ENCODE measurements around the gene DNAJB6.
A peak's percentile ranks its signal among the peaks of the same experiment; 100 is the strongest.

DNAJB6 gene

DNA sequence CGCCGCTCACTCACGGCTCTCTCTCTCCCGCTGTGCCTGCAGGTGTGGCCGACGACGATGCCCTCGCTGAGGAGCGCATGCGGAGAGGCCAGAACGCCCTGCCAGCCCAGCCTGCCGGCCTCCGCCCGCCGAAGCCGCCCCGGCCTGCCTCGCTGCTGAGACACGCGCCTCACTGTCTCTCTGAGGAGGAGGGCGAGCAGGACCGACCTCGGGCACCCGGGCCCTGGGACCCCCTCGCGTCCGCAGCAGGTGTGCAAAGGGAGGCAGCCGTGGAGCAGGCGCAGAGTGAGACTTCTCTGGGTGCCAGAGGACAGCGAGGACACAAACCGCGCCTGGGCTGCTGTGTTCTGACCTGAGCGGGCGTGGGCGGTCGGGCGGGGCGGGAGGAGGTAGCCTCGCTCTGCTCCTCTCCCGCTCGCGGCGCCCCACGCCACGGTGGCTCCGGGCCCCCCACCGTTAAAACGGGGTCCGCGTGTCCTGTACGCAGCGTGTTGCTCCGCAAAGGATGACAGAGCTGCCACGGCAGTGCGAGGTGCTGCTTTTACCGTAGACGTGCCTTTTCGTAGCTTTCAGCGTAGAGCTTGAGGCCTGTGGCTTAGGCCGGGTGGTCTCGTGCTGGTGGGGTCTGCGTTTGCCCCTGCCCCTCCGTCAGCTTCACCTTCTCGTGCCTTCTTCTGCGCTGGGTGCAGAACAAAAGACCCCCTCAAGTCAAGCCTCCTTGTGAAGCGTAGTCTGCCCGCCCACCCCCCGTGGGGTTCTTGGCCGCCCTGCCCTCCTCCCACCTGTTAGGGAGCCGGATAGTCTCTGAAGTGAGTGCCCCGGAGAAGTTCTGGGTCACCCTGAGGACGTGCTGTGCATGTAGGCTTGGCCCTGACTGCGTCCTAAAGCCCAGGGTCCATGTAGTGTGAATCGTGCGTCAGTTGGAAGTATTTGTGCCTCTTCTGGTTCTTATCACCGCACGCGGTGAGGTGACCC, 73.2 kb downstream of the DNAJB6 start:
- Histone ChIP-seq H3K79me1 (ENCODE audit: low read length) (peaks cover 8% of the 10 kb centered on the region), H3K23ac (ENCODE audit: low read length) (no peak overlapping the region), H3K56ac (ENCODE audit: low read length) (no peak overlapping the region), H3K4me2 (ENCODE audit: low read length) (no peak overlapping the region), H2BK5ac (ENCODE audit: low read length) (no peak overlapping the region), H4K5ac (ENCODE audit: low read length) (no peak overlapping the region), H3K27ac (ENCODE audit: low read depth, low read length) (no peak overlapping the region), H3K4me3 (ENCODE audit: low read length) (no peak overlapping the region), H2BK15ac (replicated peaks; ENCODE audit: low read depth) (no peak overlapping the region), H2BK120ac (ENCODE audit: low read depth, low read length) (no peak overlapping the region), H3K27me3 (ENCODE audit: insufficient read depth, low read length, poor library complexity) (no peaks in the 10 kb centered on the region), H3K4ac (ENCODE audit: low read depth, low read length) (no peak overlapping the region), H3K36me3 (ENCODE audit: control insufficient read depth, insufficient read depth, low read length) (peaks cover 4% of the 10 kb centered on the region), H3K18ac (ENCODE audit: low read length) (no peak overlapping the region), H3K4me1 (ENCODE audit: control insufficient read depth, low read depth, low read length) (no peaks in the 10 kb centered on the region), H3K79me2 (ENCODE audit: control insufficient read depth, insufficient read depth, low read length) (no peaks in the 10 kb centered on the region), H2AK5ac (ENCODE audit: low read length) (no peak overlapping the region), H4K8ac (ENCODE audit: low read depth, low read length) (no peak overlapping the region), H3K9ac (ENCODE audit: low read length) (no peak overlapping the region)
- WGBS (ENCODE audit: extremely low coverage, insufficient coverage, low lambda C conversion rate): no CpG with 5 or more reads among the region's 78 CpGs
- no peak for DNase-seq

DNA sequence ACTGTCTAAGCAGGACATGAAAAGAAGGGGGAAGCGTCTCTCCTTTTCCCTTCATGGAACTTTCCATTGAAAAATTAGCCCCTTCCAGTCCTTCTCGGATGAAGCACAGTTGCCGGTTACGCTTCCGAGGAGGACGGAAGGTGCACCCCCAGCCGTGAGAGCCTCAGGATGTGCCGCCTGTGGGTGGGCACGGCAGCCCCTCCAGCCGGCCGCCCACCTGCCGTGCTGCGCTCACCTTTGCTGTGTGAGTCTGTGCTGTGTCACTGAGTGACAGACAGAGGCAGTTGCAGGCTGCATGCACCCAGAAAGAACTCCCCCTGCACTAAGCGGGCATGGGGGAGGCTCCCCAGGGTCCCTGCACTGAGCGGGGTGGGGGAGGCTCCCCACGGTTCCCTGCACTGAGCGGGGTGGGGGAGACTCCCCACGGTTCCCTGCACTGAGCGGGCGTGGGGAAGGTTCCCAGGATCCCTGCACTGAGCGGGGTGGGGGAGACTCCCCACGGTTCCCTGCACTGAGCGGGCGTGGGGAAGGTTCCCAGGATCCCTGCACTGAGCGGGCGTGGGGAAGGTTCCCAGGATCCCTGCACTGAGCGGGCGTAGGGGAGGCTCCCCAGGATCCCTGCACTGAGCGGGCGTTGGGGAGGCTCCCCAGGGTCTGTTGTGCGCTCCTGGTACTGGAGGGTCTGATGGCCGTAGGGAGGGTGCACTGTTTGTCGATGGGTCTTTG, 74.2 kb downstream of the DNAJB6 start:
- no peak for DNase-seq
- no peak overlapping the region for H2BK15ac ChIP-seq (replicated peaks; ENCODE audit: low read depth)
- no peaks in the 10 kb centered on the region for H3K27me3 ChIP-seq (ENCODE audit: insufficient read depth, low read length, poor library complexity)
- H4K5ac ChIP-seq (ENCODE audit: low read length): no peak overlapping the region
- H3K9ac ChIP-seq (ENCODE audit: low read length): no peak overlapping the region
- no peak overlapping the region for H3K18ac ChIP-seq (ENCODE audit: low read length)
- no peak overlapping the region for H3K4me2 ChIP-seq (ENCODE audit: low read length)
- no peaks in the 10 kb centered on the region for H3K4me1 ChIP-seq (ENCODE audit: control insufficient read depth, low read depth, low read length)
- no peak overlapping the region for H3K4ac ChIP-seq (ENCODE audit: low read depth, low read length)
- no peak overlapping the region for H3K56ac ChIP-seq (ENCODE audit: low read length)
- H2BK5ac ChIP-seq (ENCODE audit: low read length): no peak overlapping the region
- no peaks in the 10 kb centered on the region for H3K79me2 ChIP-seq (ENCODE audit: control insufficient read depth, insufficient read depth, low read length)
- no peak overlapping the region for H4K8ac ChIP-seq (ENCODE audit: low read depth, low read length)
- no peak overlapping the region for H2BK120ac ChIP-seq (ENCODE audit: low read depth, low read length)
- no peak overlapping the region for H3K27ac ChIP-seq (ENCODE audit: low read depth, low read length)
- no peak overlapping the region for H3K23ac ChIP-seq (ENCODE audit: low read length)
- no CpG with 5 or more reads among the region's 33 CpGs for WGBS (ENCODE audit: extremely low coverage, insufficient coverage, low lambda C conversion rate)
- peaks cover 4% of the 10 kb centered on the region for H3K36me3 ChIP-seq (ENCODE audit: control insufficient read depth, insufficient read depth, low read length)
- peaks cover 7% of the 10 kb centered on the region for H3K79me1 ChIP-seq (ENCODE audit: low read length)
- no peak overlapping the region for H3K4me3 ChIP-seq (ENCODE audit: low read length)
- no peak overlapping the region for H2AK5ac ChIP-seq (ENCODE audit: low read length)

DNA sequence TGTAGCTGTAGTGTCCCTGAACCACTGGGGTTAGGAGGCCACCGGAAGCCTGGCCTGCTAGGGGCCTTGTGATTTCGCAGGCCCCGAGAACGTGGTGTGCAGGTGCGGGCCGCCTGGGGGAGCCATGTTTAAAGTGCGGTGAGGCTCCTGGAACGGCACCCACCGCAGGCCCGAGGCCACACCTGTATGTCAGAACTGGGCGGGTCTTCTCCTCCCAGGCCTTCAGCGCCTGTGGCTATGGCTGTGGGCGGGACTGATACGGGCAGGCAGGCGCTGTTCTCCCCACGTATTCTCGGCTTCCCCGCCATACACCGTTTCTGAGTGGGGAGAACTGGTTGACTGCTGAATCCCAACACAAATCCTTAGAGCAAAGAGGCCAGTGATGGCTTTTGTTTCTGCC, 74.8 kb downstream of the DNAJB6 start:
- no peak overlapping the region for H3K23ac ChIP-seq (ENCODE audit: low read length)
- H4K5ac ChIP-seq (ENCODE audit: low read length): no peak overlapping the region
- H3K79me2 ChIP-seq (ENCODE audit: control insufficient read depth, insufficient read depth, low read length): no peaks in the 10 kb centered on the region
- no peak overlapping the region for H2AK5ac ChIP-seq (ENCODE audit: low read length)
- DNase-seq: peak; percentile 64
- no peak overlapping the region for H3K18ac ChIP-seq (ENCODE audit: low read length)
- H3K79me1 ChIP-seq (ENCODE audit: low read length): peaks cover 7% of the 10 kb centered on the region
- H3K56ac ChIP-seq (ENCODE audit: low read length): no peak overlapping the region
- no peaks in the 10 kb centered on the region for H3K4me1 ChIP-seq (ENCODE audit: control insufficient read depth, low read depth, low read length)
- no peaks in the 10 kb centered on the region for H3K27me3 ChIP-seq (ENCODE audit: insufficient read depth, low read length, poor library complexity)
- H2BK120ac ChIP-seq (ENCODE audit: low read depth, low read length): no peak overlapping the region
- no peak overlapping the region for H3K9ac ChIP-seq (ENCODE audit: low read length)
- H4K8ac ChIP-seq (ENCODE audit: low read depth, low read length): no peak overlapping the region
- H2BK5ac ChIP-seq (ENCODE audit: low read length): no peak overlapping the region
- peaks cover 4% of the 10 kb centered on the region for H3K36me3 ChIP-seq (ENCODE audit: control insufficient read depth, insufficient read depth, low read length)
- H3K4me2 ChIP-seq (ENCODE audit: low read length): no peak overlapping the region
- H3K27ac ChIP-seq (ENCODE audit: low read depth, low read length): no peak overlapping the region
- WGBS (ENCODE audit: extremely low coverage, insufficient coverage, low lambda C conversion rate): no CpG with 5 or more reads among the region's 19 CpGs
- H2BK15ac ChIP-seq (replicated peaks; ENCODE audit: low read depth): no peak overlapping the region
- no peak overlapping the region for H3K4me3 ChIP-seq (ENCODE audit: low read length)
- no peak overlapping the region for H3K4ac ChIP-seq (ENCODE audit: low read depth, low read length)

DNA sequence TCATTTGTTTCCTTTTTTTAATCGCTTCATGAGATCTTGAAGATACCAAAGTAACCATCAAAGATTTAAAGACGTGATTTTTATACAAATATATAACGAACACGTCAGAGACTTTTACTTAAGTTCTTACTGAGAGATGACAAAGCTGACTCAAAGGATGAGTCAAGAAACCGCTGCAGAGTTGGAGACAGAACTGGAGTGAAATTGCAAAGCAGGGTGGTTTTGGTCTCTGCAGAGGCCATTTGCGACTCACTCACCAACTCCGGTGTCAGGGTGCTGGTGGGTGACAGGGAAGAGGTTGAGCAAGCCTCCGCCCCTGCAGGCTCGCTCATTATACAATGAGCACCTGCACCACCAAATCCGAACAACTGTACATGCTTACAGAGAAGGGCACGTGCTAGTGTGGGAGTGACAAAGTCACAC, 75.2 kb downstream of the DNAJB6 start:
- H3K56ac ChIP-seq (ENCODE audit: low read length): no peak overlapping the region
- H3K4me1 ChIP-seq (ENCODE audit: control insufficient read depth, low read depth, low read length): no peaks in the 10 kb centered on the region
- no CpG with 5 or more reads among the region's 11 CpGs for WGBS (ENCODE audit: extremely low coverage, insufficient coverage, low lambda C conversion rate)
- no peak overlapping the region for H3K4ac ChIP-seq (ENCODE audit: low read depth, low read length)
- no peak overlapping the region for H2AK5ac ChIP-seq (ENCODE audit: low read length)
- peaks cover 7% of the 10 kb centered on the region for H3K79me1 ChIP-seq (ENCODE audit: low read length)
- H3K4me3 ChIP-seq (ENCODE audit: low read length): no peak overlapping the region
- H3K23ac ChIP-seq (ENCODE audit: low read length): no peak overlapping the region
- no peak overlapping the region for H4K5ac ChIP-seq (ENCODE audit: low read length)
- H3K4me2 ChIP-seq (ENCODE audit: low read length): no peak overlapping the region
- no peak overlapping the region for H2BK5ac ChIP-seq (ENCODE audit: low read length)
- H2BK15ac ChIP-seq (replicated peaks; ENCODE audit: low read depth): no peak overlapping the region
- peaks cover 5% of the 10 kb centered on the region for H3K36me3 ChIP-seq (ENCODE audit: control insufficient read depth, insufficient read depth, low read length)
- no peak overlapping the region for H3K18ac ChIP-seq (ENCODE audit: low read length)
- H3K9ac ChIP-seq (ENCODE audit: low read length): no peak overlapping the region
- no peak overlapping the region for H4K8ac ChIP-seq (ENCODE audit: low read depth, low read length)
- H3K27me3 ChIP-seq (ENCODE audit: insufficient read depth, low read length, poor library complexity): no peaks in the 10 kb centered on the region
- H2BK120ac ChIP-seq (ENCODE audit: low read depth, low read length): no peak overlapping the region
- H3K27ac ChIP-seq (ENCODE audit: low read depth, low read length): no peak overlapping the region
- H3K79me2 ChIP-seq (ENCODE audit: control insufficient read depth, insufficient read depth, low read length): no peaks in the 10 kb centered on the region
- no peak for DNase-seq

DNA sequence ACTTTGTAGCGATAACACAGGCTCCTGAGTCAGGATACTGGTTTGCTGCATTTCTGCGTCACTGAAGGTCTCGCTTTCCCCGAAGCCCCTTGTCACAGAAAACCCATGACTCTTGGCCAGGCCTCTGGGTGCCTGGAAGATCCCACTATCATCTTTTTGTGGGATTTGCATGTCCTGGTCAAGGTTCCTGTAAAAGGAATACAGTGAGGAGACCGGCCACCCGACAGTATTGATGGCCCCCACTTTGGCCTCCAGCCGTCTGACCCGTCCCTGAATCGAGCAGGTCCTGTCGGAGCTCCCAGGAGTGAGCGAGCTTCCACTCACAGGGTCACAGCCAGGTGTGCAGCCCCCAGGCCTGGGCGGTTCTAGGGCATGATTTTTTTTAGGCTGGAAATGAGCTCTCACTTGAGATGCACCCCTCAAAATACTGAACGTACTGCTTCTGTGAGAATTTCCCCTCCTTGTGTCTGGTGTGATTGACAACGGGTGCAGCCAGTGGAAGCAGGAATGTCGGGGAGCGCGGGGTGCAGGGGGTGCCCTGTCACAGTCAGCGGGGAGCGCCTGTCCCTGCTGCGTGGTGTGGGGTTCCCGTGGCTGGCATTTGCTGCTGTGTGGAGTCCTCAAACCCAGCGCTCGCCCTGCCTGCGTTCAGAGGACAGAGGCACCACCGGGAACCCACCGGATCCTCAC, 75.8 kb downstream of the DNAJB6 start:
- no peak overlapping the region for H4K5ac ChIP-seq (ENCODE audit: low read length)
- H2AK5ac ChIP-seq (ENCODE audit: low read length): no peak overlapping the region
- no peak overlapping the region for H3K18ac ChIP-seq (ENCODE audit: low read length)
- no peak overlapping the region for H4K8ac ChIP-seq (ENCODE audit: low read depth, low read length)
- no peak overlapping the region for H3K9ac ChIP-seq (ENCODE audit: low read length)
- H2BK5ac ChIP-seq (ENCODE audit: low read length): no peak overlapping the region
- H3K4me3 ChIP-seq (ENCODE audit: low read length): no peak overlapping the region
- no peaks in the 10 kb centered on the region for H3K4me1 ChIP-seq (ENCODE audit: control insufficient read depth, low read depth, low read length)
- no peak for DNase-seq
- no peaks in the 10 kb centered on the region for H3K79me2 ChIP-seq (ENCODE audit: control insufficient read depth, insufficient read depth, low read length)
- H3K4me2 ChIP-seq (ENCODE audit: low read length): no peak overlapping the region
- peaks cover 7% of the 10 kb centered on the region for H3K79me1 ChIP-seq (ENCODE audit: low read length)
- no peak overlapping the region for H3K27ac ChIP-seq (ENCODE audit: low read depth, low read length)
- WGBS (ENCODE audit: extremely low coverage, insufficient coverage, low lambda C conversion rate): no CpG with 5 or more reads among the region's 26 CpGs
- no peak overlapping the region for H3K56ac ChIP-seq (ENCODE audit: low read length)
- H3K27me3 ChIP-seq (ENCODE audit: insufficient read depth, low read length, poor library complexity): no peaks in the 10 kb centered on the region
- H3K23ac ChIP-seq (ENCODE audit: low read length): no peak overlapping the region
- no peak overlapping the region for H3K4ac ChIP-seq (ENCODE audit: low read depth, low read length)
- peaks cover 9% of the 10 kb centered on the region for H3K36me3 ChIP-seq (ENCODE audit: control insufficient read depth, insufficient read depth, low read length)
- H2BK120ac ChIP-seq (ENCODE audit: low read depth, low read length): no peak overlapping the region
- H2BK15ac ChIP-seq (replicated peaks; ENCODE audit: low read depth): no peak overlapping the region
